AML-193 (cell line): ENCODE measurements around the gene ZFYVE21.
"Not testable (repeated sequence)": the region's sequence is repeated elsewhere in the genome, so short reads cannot be mapped to it uniquely, and the experiment has no call there.

Experiments
- DNase-seq, 2 experiments: peaks; one replicate each; lab custom pipeline; 2025; lab: John Stamatoyannopoulos, UW

Gene ZFYVE21

GRCh38 chr14:103715052-103716000 lies at the start of gene ZFYVE21, which contains the start of gene XRCC3:
TSS of gene ZFYVE21 (plus strand) at chr14:103715810. CDS start at chr14:103715842, 32 bp downstream.
TSS of gene XRCC3 (minus strand) at chr14:103715451. CDS start at chr14:103711087, 4,364 bp downstream.
- peak; percentile 98 to 99 for DNase-seq

- DNase-seq: no peak
Measured at GRCh38 chr14:103667671-103668070, 47.9 kb upstream of the ZFYVE21 start.

DNA sequence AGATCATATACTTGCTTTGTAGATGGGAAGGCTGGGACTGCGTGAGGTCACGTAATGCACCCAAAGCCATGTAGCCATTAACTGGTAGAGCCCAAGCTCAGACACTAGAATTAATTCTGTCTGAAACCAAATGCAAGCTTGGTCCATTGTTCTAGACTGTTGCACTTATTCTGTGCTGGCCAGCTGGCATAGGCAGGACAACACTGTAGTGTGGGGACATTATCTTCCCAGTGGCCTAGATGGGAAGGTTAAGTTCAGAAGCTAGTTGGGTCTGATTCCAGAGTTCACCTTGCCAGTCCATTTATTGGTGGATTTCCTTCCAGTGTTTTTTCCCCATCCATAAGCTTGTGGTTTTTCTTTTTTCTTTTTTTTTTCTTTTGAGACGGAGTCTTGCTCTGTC lies 47.5 kb upstream of the ZFYVE21 start:
- no peak for DNase-seq

DNA sequence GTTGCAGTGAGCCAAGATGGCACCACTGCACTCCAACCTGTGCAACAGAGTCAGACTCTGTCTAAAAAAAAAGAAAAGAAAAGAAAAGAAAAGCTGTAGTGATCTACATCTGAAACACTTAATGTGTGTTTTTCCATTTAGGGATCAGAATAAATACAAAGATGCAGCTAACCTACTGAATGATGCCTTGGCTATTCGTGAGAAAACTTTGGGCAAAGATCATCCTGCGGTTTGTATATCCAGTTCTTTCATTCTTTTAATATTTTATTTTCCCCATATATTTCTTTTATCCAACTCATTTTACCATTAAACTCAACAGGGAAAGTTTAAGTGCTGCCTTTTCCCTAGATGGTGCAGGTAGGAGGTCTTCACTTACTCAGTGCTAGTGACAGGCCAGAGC lies 46.2 kb upstream of the ZFYVE21 start:
- DNase-seq: no peak

GRCh38 chr14:103671911-103672310 lies 43.7 kb upstream of the ZFYVE21 start:
- no peak for DNase-seq

DNA sequence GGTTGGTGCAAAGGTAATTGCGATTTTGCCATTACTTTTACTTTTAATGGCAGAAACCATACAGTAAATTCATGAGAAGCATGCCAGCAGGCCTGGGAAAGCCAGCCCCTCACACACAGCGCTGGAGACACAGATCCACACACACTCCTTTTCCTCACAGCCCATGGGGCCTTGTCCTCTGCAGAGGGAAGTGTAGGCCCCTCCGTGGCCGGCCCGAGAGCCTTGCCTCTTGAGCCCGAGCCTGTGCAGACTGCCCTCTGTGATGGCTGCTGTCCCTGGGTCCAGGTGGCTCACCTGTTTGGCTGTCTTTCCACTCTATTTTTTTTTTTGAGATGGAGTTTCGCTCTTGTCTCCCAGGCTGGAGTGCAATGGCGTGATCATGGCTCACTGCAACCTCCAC lies 39.7 kb upstream of the ZFYVE21 start:
- DNase-seq: no peak

- DNase-seq: no peak
Measured at GRCh38 chr14:103676881-103677675, 38.5 kb upstream of the ZFYVE21 start.

DNA sequence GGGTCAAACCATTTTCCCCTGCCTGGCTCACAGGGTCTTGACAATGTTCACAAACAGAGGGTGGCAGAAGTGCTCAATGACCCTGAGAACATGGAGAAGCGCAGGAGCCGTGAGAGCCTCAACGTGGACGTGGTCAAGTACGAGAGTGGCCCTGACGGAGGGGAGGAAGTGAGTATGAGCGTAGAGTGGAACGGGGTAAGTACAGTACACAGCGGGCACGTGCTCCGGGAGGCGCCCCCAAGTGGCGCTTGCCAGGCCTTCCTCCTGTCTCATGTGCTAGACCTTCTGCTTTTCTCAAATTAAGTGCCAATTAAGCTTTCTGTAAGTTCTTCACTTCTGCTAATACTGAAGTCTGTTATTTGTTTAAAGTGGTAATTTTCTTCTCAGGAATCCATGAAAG lies 36.3 kb upstream of the ZFYVE21 start:
- peak; percentile 13 to 22 for DNase-seq

DNA sequence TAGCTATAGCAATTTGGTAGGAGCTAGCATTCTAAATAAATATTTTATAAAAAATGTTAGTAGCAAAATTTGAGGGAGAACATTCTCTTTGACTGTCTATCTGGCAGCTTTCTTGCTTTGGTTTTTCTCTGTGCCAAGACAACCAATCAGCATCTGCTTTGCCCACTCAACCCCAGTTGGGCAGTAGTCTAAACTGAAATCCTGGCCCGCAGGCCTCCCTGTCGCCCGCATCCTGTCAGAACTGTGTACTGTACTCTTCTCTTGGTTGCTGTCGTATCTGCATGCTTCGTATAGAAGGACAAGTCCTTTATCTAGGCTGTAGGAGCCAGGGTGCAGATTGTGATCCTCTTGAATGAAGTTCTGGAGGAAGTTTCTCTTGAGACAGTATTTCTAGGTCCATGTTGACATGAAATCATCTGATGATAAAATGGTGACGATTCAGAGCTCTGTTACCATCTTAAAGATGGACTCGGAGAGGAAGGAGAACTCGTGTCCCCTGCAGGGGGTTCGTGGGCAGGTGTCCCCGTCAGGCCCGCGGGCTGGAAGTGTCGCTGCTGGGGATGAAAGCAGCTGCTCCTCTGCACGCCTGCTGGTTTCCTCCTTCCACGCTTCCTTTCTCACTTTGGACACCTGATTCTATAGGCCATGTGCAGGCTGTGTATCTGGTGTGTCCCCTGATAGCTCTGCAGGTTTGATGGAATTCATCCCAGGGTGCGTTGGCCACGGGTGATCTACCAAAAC lies 34.9 kb upstream of the ZFYVE21 start:
- no peak for DNase-seq

DNA sequence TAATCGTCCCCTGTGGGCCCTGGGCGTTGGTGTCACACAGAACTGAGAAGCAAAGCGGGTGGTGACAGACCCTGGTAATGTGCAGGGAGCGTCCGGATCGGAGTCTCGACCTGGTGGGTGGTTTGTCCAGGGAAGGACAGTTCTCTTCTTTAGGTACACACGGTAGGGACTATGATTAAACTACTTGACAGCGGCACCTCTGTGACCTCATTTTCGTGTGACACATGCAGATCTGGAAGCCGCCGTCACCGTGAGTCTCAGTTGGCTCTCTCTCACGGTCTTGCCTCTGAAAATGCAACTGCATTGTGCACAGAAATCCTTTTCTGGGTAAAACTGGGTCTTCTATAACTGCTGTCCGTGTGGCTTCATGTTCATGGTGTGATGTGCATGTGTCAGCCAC lies 32.5 kb upstream of the ZFYVE21 start:
- DNase-seq: no peak

DNA sequence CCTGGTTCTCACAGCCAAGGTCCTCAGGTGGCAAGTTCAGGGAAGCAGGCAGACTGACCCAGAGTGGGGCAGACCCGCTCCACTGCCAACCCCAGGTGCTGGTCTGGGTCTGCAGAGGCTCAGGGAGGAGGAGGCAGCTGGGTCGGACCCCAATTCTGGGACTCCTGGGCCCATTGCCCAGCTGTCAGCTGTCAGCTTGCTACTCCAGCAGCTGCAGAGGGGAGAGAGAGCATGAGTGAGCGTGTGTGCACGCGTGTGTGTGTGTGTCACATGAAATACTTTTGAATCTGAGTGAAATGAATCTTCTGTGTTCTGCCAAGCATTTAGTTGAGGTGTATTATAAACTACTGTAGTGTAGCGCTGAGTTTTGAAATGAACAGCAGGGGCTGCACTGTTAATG lies 31.1 kb upstream of the ZFYVE21 start:
- no peak for DNase-seq

DNA sequence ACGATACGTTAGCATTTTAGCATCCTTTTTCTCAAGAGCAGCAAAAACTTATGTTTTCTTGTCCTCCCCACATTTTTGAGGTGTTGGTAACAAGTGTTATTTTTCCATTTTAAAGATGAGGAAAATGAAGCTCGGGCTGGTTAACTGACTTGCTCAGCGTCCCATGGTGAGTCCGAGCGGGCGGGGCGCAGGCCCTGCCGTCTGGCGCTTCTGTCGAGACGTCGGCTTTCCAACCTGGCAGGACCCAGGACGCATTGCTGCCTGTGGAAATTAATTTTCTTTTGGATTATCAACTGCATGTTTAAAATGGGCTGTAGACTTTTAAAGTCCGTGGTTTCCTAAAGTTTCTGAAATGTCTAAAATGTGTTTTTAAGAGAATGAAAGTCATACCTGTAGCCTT lies 30.7 kb upstream of the ZFYVE21 start:
- no peak for DNase-seq

- DNase-seq: no peak
Measured at GRCh38 chr14:103685276-103686211, 30.1 kb upstream of the ZFYVE21 start.

- DNase-seq: no peak
Measured at GRCh38 chr14:103686831-103687485, 28.7 kb upstream of the ZFYVE21 start.

DNA sequence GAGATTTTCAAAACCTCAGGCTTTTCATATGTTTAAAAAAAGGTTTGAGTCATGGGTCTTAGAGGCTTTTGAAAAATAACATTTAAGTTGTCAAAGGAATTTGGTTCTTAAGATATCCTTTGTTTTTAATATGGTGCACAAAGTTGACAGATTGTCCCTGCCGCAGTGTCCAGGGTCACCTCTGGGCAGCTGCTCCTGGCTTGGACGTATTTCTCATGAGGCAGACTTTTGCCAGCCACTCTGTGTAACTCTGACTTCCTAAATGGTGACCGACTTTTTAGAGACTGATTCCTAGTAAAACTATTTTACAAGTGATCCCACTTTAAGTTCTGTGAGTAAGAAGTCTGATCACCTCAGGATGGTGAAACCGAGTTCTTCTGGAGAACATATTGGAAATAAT lies 27.9 kb upstream of the ZFYVE21 start:
- DNase-seq: no peak

DNA sequence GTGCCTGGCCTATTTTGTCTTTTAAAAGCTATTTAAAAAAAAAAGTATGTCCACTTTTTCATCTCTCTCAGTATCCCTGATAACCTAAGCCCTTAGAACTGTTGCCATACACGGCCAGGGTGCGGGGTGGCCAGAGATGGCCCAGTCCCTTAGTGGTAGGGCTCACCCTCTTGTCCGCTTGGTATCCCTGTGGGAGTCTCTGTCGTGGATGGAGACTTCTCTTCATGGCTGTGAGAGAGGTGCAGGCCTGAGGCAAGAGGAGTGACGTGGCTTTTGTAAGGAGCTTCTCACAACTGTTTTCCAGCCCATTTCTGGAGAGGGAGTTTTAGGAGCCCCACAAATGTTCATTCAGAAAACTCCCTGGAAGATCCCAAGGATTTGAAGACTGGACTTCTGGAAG lies 27.2 kb upstream of the ZFYVE21 start:
- DNase-seq: no peak

DNA sequence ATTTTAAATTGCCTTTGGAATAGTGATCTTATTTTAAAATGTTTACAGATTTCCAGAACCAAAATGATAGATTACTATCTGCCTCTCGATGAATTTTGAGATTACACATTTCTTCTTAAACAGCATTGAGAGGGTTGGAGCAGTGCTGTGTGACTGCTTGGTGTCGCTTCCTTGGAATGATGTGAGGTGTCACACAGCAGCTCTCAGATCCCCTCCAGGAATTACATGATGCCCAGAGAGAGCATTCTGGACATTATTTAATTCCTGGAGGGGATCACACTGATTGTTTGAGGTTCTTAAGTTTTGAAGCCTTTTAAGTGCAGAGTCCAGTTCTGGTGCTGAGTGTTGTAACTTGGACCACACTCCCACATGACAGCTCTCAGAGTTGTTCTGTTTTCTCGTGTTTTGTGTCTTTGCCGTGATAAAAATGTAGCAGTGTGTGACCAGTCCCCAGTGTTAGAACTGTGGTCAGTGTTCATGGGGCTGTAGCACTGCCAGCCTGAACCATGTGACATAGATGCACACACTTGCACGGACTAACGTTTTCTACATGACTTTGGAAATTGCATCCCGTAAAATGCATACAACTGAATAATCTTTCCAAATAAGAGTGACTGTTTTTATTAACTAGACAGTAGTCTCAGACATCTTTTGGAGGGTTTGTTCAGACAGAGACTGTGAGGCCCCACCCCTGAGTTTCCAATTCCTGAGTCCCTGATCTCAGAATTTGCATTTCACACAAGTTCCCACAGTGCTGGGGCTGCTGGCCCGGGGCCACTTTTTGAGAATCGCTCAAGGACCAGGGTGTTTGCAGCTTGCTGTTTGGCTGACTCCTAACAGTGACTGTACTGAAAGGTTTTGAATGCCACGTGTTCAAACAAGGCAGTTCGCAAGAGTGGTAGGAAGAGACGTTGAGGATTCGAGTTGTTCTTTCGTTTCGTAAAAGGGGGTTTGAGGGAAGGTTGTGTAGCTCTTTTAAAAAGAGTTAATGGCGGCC lies 26.4 kb upstream of the ZFYVE21 start:
- DNase-seq: no peak

DNA sequence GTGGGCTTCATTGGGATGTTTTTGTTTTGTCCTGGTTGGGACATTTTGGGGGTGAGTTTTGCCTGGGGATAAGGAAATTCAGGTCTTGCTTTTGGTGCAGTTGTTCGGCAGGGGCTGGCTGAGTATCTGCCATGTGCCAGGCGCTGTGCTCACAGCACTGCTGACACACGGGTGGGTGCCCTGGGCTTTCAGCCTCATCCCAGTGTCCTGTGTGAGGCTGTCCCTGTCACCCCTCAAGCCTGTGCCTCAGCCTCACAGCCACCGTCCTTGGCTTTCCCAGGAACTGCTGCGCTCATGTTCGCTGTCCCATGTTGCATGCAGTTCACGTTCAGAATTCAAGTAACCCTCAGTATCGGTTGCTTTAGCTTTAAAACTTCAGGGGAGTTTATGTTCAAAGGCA lies 25.3 kb upstream of the ZFYVE21 start:
- DNase-seq: no peak

- not testable (repeated sequence) for DNase-seq
Measured at GRCh38 chr14:103691655-103692054, 24.0 kb upstream of the ZFYVE21 start.
